HS-5 (cell line): ENCODE results near the gene CYB5RL.
"Not testable (repeated sequence)": the region's sequence is repeated elsewhere in the genome, so short reads cannot be mapped to it uniquely, and the experiment has no call there.

Source experiments
- DNase-seq: peaks from one replicate; pipeline ENCODE4 v3.0.0-alpha.2; 2012; ENCODE audit warnings: low read depth

CYB5RL gene

DNA sequence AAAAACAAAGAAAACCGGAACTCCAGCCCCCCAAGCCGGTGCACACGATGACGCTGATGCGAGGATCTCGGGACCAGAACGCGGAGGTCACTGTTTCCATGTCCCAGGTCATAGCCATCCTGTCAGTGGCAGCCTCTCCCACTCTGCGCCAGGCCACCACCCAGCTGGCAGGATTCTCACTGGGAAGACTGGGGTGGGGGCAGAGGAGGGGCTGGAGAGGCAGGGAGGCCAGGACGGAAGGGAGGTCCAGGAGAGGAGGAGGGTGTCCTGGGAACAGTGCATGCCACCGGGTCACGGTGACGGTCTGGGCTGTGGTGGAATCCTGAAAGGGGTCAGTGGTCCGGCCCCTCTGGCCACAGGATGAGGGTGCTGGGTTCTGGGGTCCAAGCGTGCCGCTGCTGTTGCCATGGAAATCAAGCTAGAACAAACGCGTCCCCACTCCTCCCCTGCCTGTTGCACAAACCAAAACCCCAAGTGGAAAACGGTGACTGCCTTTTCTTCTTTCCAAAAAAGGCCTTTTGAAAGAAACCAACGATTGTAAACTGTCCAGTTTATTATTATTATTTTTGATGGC is 26.2 kb upstream of the CYB5RL start:
- no peak for DNase-seq

- no peak for DNase-seq
Measured at GRCh38 chr1:54225378-54225777, 25.5 kb upstream of the CYB5RL start.

DNA sequence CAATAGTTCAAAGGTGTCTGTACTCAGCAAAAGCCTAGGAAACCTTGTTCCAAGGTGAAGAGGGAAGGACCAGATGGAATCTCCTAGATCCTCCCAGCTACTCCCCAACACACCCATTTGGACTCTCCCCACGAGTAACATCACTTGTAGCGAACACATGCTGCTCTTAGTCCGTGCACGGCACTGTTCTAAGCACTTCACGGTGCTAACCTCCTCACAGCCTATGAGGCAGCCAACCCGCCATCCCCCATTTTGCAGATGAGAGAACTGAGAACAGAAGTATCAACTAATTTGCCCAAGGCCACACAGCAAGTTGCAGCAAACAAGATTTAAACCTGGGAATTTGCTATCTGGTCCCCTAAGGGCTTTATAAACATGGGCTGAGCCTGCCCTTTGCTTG is 24.4 kb upstream of the CYB5RL start:
- no peak for DNase-seq

- DNase-seq, result no peak
Measured at GRCh38 chr1:54223441-54224202, 23.8 kb upstream of the CYB5RL start.

DNA sequence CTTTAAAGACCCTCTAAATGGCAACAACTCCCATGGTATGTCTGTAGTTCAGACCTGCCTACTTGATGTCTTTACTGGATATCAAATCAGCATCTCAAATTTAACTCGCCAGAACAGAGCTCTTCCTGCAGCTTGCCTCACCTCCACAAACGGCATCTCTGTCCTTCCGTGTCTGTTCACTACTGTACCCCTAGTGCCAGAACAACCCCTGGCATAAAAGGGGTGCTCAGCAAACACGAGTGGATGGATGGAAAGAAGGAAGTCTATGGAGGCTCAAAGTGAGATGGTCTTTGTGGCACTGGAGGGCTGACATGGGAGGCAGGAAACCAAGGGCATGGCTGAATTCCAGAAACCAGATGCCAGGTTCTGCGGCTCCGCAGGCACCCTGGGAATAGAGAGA is 22.9 kb upstream of the CYB5RL start:
- no peak for DNase-seq

DNA sequence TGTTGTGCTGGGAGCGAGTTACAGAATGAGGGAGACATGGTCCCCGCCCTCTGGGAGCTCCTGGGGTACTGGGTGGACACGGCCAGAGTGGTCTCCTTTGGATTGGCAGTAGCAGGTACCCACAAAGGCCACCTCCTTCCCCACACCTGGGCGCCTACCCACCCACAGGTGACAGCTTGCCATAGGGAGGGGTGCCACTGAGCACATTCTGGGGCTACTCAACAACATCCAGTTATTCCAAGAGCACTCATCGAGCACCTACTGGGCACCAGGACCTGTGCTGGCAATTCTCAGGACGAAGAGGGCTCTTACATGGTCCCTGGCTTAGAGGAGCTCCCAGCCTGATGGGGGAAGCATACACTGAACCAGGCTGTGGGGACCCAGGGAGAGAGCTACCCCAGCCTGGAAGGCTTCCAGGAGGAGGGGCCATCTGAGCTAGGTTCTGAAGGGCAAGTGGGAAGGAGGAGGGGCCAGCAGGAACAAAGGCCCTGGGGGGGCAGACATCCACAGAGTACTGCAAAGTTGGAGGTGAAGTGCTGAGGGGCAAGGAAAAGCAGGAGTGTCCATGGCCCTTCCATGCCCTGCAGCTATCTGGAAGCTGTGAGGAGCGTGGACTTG is 22.1 kb upstream of the CYB5RL start:
- DNase-seq, result no peak

DNA sequence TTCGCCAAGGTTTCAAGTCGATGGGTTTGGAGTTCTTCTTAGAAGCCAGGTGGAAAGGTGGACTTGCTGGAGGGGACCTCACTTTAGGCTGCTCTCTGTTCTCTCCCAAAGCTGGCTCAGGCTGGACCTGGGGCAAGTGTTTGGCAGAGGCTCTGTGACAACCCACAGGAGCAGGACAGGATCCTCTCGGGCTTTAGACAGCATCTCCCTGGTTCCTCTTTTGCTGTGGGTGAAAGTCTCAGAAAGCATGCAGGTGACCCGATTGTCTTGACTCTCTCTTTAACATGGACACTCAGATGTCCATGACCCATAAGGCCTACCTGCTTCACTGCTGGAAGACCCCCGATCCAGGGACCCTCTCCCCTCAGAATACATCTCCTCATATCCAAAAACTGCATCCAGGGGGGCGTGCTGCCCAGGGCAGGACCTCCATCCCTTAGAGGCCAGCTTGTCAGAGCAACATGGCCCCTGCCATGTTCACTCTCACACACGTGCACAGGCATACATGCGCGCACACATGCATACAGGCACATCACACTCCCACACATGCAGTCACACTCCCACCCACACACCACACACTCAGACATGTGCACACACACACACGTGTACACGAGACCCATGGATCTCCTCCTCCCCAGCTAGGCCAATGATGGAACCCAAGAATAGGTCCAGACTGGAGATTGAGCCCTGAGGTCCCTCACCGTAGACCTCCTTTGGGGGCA is 21.4 kb upstream of the CYB5RL start:
- no peak for DNase-seq

DNA sequence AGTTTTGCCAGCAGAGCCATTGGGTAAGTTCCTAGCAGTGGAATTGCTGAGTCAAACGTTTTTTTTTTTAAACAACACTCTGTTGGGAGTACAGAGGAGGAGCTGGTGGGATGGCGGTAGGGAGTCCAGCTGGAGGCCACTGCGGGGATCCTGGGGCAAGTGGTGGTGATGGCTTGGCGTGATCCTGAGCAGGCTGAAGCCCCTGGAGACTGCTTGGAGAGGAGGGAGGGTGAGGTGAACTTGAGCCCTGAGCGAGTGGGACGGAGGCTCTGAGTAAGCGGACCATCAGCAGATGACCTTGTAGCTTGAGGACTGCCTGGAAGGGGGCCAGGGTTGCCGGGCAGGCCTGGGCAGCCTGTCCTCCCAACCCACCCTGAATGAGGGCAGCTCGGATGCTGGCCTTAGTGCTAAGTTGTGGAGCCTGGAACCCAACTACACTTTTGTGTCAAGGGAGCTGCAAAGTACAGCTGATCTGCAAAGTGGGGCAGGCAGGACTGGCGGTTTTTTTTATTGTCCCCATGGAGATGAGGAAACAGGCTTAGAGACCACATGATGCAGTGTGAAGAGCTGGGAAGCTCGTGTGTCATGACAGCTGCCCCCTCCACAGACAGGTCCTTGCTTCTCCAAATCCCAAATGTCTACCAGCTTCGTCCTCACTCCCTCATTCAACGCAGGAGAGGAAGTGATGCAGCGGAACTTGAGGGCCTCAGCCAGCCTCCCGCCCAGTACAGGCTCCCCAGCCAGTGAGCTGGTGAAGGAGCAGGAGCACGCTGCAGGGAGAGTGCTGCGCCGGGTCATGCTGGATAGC is 20.4 kb upstream of the CYB5RL start:
- no peak for DNase-seq

DNA sequence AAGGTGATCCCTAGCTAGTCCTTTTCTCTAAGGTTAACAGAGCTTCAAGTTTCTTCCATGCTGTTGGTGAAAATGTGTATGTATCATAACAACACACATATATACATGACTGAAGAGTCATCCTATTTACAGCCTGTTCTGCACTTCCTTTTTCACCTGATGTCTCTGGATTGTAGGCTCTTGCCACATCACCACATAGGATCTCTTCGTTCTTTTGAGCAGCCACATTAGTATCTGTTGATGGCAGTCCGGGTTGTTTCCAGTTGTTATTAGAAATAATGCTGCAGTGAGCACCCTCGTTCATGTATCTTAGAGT is 19.8 kb upstream of the CYB5RL start:
- DNase-seq, result no peak

DNA sequence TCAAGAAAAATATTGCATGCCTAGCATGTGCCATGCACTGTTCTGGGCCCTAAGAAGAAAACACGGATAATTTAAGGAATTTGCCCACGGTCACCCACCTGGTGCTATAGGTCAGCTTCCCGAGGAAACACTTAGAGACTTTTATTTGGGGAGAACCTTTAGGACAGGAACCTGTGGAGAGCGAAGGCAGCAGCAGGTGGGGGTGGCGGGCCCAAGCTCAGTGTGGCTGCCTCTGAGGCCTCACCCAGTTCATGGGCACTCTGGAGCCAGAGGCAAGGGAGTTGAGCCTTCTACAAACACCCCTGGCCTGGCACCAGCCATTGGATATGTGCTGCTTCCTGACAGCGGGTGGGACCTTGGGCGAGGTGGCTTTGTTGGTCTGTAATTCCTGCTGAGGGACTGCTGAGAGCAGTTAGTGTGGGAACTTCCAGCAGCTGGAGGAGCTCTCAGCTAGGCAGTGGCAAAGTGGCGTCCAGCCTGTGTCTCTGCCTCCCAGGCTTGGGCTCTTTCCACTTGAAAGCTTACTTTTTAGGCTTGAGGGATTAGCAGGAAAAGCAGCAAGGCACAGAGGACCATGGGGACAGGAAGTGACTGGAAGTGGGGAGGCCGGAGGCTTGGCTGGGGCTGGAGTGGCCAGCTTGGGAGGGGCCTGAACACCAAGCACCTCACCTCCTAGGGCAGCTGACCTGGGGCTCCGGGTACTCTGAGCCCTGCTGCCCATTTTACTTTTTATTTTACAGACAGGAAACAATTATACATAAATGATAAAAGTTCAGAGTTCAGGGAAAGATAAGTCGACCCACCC is 19.3 kb upstream of the CYB5RL start:
- DNase-seq, result no peak

- DNase-seq, result no peak
Measured at GRCh38 chr1:54215523-54215922, 15.7 kb upstream of the CYB5RL start.

DNA sequence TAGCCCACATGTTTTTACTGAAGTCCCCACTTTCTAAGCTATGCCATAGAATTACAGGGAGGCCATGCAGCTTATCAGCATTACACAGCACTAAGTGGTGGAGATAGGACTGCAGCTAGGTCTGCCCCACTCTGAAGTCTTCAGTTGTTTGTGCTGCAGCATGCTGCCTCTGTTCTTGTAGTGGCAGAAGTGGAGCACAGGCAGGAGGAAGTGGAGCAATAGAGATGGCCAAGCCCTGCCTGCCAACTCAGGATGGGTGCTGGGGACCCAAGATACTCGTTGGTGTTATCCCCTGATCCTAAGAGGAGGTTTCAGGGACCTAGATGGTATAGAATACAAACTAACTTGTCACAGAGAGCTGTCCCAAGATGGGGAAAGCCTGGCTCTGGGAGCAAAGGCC is 13.0 kb upstream of the CYB5RL start:
- no peak for DNase-seq

- DNase-seq, result not testable (repeated sequence)
Measured at GRCh38 chr1:54207896-54208295, 8.1 kb upstream of the CYB5RL start.

DNA sequence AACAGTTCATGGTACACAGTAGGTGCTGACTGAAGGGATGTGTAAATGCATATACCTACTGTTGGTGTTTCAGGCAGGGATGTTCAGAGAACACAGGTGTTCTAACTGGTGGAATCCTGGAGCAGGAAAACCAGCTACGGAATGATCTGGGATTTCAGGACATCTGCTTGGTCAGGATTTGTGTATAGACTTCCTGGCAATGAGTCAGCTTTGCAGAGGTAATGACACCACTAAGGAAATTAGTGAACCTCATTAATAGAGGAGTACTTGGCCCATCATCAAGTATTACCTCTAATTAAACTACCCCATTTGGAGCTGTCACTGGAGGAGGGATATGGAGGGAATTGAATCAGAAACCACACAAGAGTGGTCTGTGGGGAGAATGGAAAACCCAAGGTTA is 7.5 kb upstream of the CYB5RL start:
- DNase-seq, result no peak

DNA sequence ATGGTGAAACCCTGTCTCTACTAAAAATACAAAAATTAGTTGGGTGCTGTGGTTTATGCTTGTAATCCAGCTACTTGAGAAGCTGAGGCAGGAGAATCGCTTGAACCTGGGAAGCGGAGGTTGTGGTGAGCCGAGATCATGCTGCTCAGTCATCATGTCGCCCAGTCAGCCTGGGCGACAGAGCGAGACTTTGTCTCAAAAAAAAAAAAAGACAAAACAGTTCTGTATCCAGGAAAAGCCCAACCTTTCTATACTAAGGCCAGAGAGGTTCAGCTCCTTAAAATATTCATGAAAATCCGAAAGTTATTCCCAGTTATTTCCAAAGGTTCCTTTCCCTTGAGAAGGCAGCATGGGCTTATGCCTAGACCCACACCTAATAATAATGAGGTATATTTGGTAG is 4.4 kb upstream of the CYB5RL start:
- DNase-seq, result no peak

DNA sequence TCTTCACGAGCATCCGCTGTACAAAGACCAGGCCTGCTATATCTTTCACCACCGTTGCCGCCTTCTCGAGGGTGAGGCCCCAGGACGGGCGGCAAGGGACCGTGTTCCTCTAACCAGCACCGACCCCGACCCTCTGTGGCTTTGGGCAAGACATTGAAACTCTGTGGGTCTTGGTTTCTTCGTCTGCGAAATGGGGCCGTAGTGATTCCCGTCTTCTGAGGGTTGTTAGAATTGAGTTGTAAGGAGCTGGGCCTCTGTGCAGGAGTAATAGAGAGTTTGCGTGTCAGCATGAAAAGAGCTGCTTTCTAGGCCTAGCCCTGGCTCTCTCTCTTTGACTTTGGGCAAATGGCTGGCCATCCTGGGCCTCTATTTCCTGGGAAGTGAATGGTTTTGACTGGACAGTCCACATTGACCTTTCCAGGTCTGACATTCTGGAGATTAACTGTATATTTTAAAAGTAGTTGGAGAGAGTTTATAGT is 728 bp upstream of the CYB5RL start:
- no peak for DNase-seq

GRCh38 chr1:54199151-54199764 is 572 bp downstream of the CYB5RL start:
- no peak for DNase-seq

- no peak for DNase-seq
Measured at GRCh38 chr1:54193453-54193852, 6.4 kb downstream of the CYB5RL start.

DNA sequence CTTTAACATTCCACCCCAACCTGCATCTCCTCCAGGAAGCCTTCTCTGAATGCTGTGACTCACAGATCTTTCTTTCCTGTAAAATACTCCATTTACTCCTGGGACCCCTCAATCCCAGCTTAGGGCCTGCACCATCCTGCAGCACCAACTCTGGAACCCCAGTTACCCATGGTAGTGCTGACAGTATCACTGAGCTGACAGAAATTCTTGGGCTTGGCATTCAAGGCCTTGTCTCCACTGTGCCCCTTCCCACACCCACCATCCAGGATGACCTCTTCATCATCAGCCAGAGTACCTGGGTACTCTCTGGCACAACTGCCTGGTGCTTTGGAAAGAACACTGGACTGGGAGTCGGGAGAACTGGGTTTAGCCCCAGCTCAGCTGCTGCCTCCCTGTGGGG is 8.3 kb downstream of the CYB5RL start:
- DNase-seq, result no peak

GRCh38 chr1:54190526-54190925 is 9.3 kb downstream of the CYB5RL start:
- DNase-seq, result no peak

DNA sequence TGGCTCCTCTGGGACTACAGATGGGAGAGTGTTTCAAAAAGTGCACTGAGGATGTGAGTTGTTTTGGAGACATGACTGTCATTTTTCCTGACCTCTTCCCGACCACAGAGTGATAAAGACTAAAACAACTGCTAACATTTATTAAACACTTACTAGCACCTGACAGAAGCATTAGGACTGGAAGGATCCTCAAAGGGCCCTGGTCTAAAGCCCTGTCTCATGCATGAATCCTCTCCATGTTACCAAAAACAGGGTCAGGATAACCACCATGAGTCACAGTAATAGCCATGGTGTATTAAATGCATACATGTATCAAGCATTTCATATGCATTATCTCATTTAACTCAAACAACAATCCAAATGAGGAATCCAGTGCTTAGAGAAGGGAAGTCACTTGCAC is 11.5 kb downstream of the CYB5RL start:
- no peak for DNase-seq
